HG02642 (cell line): Measurements from ENCODE around the gene TMEM145.
"Not testable (repeated sequence)": the region's sequence is repeated elsewhere in the genome, so short reads cannot be mapped to it uniquely, and the experiment has no call there.

ENCODE experiments used
- ATAC-seq: cut with Tn5 transposase; IDR thresholded peaks from one replicate; pipeline ENCODE4 v1.9.1; 2021; ENCODE audit warnings: mild to moderate bottlenecking; ENCODE audit not compliant: unreplicated experiment, poor library complexity

Gene TMEM145

GRCh38 chr19:42332059-42332458, 18.9 kb downstream of the TMEM145 start:
- no peak for ATAC-seq

GRCh38 chr19:42333018-42333417, 19.9 kb downstream of the TMEM145 start:
- ATAC-seq, result no peak

- no peak for ATAC-seq
Measured at GRCh38 chr19:42333975-42334696, 21.0 kb downstream of the TMEM145 start.

- no peak for ATAC-seq
Measured at GRCh38 chr19:42334697-42335373, 21.7 kb downstream of the TMEM145 start.

- ATAC-seq, result no peak
Measured at GRCh38 chr19:42335374-42335936, 22.3 kb downstream of the TMEM145 start.

GRCh38 chr19:42335971-42336370, 22.9 kb downstream of the TMEM145 start:
- no peak for ATAC-seq

- ATAC-seq, result not testable (repeated sequence)
Measured at GRCh38 chr19:42339126-42339860, 26.2 kb downstream of the TMEM145 start.

GRCh38 chr19:42339922-42340321, 26.8 kb downstream of the TMEM145 start:
- ATAC-seq, result not testable (repeated sequence)

GRCh38 chr19:42343344-42344110, 30.4 kb downstream of the TMEM145 start:
- no peak for ATAC-seq

- ATAC-seq, result no peak
Measured at GRCh38 chr19:42344336-42344893, 31.3 kb downstream of the TMEM145 start.

- no peak for ATAC-seq
Measured at GRCh38 chr19:42345191-42345812, 32.2 kb downstream of the TMEM145 start.

GRCh38 chr19:42348211-42348610, 35.1 kb downstream of the TMEM145 start:
- ATAC-seq, result no peak

GRCh38 chr19:42349378-42350107, 36.4 kb downstream of the TMEM145 start:
- no peak for ATAC-seq

GRCh38 chr19:42350417-42350816, 37.3 kb downstream of the TMEM145 start:
- no peak for ATAC-seq

- no peak for ATAC-seq
Measured at GRCh38 chr19:42351079-42351735, 38.1 kb downstream of the TMEM145 start.

- no peak for ATAC-seq
Measured at GRCh38 chr19:42352301-42353259, 39.5 kb downstream of the TMEM145 start.

GRCh38 chr19:42353341-42354015, 40.4 kb downstream of the TMEM145 start:
- no peak for ATAC-seq
